Placental pericyte (primary cell): Measurements from ENCODE around the gene MMS22L. TPM values are rescaled to one million over a fixed set of nuclear protein-coding genes. Genes with fewer than 3 reads are reported as not detected.

Experiments
- total RNA-seq: library from RNA; depleted of rRNA; stranded (reverse); fragments of >200 nt; gene quantifications from 2 replicates; pipeline ENCODE4 v1.2.3, GENCODE V29; 2012

Gene MMS22L
- 4.8 and 47.0 TPM in 2 replicates for total RNA-seq

DNA sequence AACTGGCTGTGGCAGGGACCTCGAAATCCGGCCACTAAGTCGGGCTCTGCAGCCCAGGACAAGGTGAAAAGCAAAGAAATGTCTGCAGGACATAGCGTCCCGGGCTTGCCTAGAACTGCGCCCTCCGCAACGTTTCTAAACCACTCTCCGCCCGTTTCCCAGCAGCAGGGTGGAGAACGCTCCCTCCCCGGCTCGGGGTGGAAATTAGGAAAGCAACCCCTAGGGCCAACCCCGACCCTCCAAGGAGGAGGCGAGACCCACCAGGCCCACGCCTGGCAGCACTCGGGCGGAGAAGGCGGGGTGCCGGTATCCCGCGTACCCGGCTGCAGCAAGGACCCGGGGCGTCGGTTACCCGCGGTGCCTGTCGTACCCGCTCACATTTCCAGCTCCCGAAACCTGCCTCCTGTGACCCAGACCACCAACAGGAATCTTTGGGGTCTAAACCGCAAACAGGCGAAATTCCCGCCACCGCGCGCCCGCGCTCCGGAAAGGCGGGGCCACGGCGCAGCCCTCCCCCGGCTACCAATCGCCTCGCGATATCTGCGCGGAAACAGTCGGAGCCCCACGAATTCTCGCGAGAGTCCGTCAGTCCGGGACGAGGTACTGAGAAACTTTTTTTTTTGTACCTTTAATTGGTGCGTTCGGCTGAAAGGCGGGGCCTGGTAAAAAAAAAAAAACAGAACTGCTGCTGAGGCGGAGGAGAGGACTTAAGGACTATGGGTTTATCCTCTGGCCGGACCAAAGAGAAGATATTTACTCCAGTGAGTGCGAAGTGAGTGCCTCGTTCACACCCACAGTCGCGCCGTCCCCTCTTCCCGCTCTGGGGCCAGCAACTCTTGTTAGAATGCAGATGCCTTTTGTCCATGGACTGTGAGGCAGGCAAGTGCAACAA is at the start of gene MMS22L:
Gene MMS22L, minus strand, starts transcription at position 491 of the 892 bp plus-strand sequence. CDS start 739 bp downstream, outside the sequence.

